Astrocyte (in vitro differentiated cells and primary cell): ENCODE measurements around the gene C8A. TPM values are rescaled to one million over a fixed set of nuclear protein-coding genes. Genes with fewer than 3 reads are reported as not detected.

Source experiments
- DNase-seq: peaks from one replicate; pipeline ENCODE4 v3.0.0-alpha.2; 2010; ENCODE audit warnings: low read depth
- FAIRE-seq: peaks from 2 replicates; lab custom pipeline; 2011; peaks lifted over from hg19 to GRCh38; lab: Jason Lieb, UNC
- H2AFZ ChIP-seq: 2 replicates; pipeline ENCODE4 v1.6.0; 2012; ENCODE audit warnings: low read depth, low read length, inconsistent platforms
- H3K27ac ChIP-seq: 2 replicates; pipeline ENCODE4 v1.5.1; 2011; ENCODE audit warnings: low read depth, low read length, inconsistent platforms
- H3K27me3 ChIP-seq: 2 replicates; pipeline ENCODE4 v1.6.0; 2011; ENCODE audit warnings: low read length, inconsistent platforms; ENCODE audit not compliant: insufficient read depth
- H3K36me3 ChIP-seq: 2 replicates; pipeline ENCODE4 v1.5.1; 2011; ENCODE audit warnings: low read length, inconsistent platforms; ENCODE audit not compliant: insufficient read depth
- H3K4me1 ChIP-seq: 2 replicates; pipeline ENCODE4 v1.5.1; 2011; ENCODE audit warnings: low read length, inconsistent platforms; ENCODE audit not compliant: insufficient read depth
- H3K4me2 ChIP-seq: 2 replicates; pipeline ENCODE4 v1.6.0; 2012; ENCODE audit warnings: low read length, inconsistent platforms
- H3K4me3 ChIP-seq: 2 replicates; pipeline ENCODE4 v1.5.1; 2011; ENCODE audit warnings: low read depth, mild to moderate bottlenecking, low read length, inconsistent platforms; ENCODE audit not compliant: insufficient read depth
- H3K79me2 ChIP-seq: 2 replicates; pipeline ENCODE4 v1.6.0; 2012; ENCODE audit warnings: mild to moderate bottlenecking, low read length, inconsistent platforms; ENCODE audit not compliant: insufficient read depth
- H3K9ac ChIP-seq: 2 replicates; pipeline ENCODE4 v1.6.0; 2012; ENCODE audit warnings: mild to moderate bottlenecking, low read length, inconsistent platforms
- H3K9me3 ChIP-seq: 2 replicates; pipeline ENCODE4 v1.5.1; 2012; ENCODE audit warnings: low read depth, mild to moderate bottlenecking, low read length, inconsistent platforms; ENCODE audit not compliant: insufficient read depth
- H4K20me1 ChIP-seq: 2 replicates; pipeline ENCODE4 v1.6.0; 2012; ENCODE audit warnings: low read length, inconsistent platforms; ENCODE audit not compliant: insufficient read depth
- H3K27ac Mint-ChIP-seq: one replicate; pipeline ENCODE4 v1.8.0; 2021; ENCODE audit warnings: mild to moderate bottlenecking, mixed read lengths; ENCODE audit not compliant: unreplicated experiment
- H3K27me3 Mint-ChIP-seq: one replicate; pipeline ENCODE4 v1.8.0; 2021; ENCODE audit warnings: low read depth, mixed read lengths; ENCODE audit not compliant: unreplicated experiment
- H3K36me3 Mint-ChIP-seq: one replicate; pipeline ENCODE4 v1.8.0; 2021; ENCODE audit warnings: low read depth, mixed read lengths; ENCODE audit not compliant: unreplicated experiment
- H3K4me1 Mint-ChIP-seq: one replicate; pipeline ENCODE4 v1.8.0; 2021; ENCODE audit warnings: low read depth, mixed read lengths; ENCODE audit not compliant: unreplicated experiment
- H3K4me3 Mint-ChIP-seq: one replicate; pipeline ENCODE4 v1.8.0; 2021; ENCODE audit warnings: mild to moderate bottlenecking, moderate library complexity, mixed read lengths; ENCODE audit not compliant: unreplicated experiment
- H3K9me3 Mint-ChIP-seq: one replicate; pipeline ENCODE4 v1.8.0; 2021; ENCODE audit warnings: mild to moderate bottlenecking, mixed read lengths; ENCODE audit not compliant: unreplicated experiment
- EZH2 ChIP-seq: IDR thresholded peaks from 2 replicates; pipeline ENCODE4 v1.6.1; 2012; ENCODE audit warnings: mild to moderate bottlenecking, low read length, inconsistent platforms; ENCODE audit not compliant: insufficient read depth
- total RNA-seq: library from RNA; stranded (reverse); gene quantifications from 2 replicates; pipeline ENCODE4 v1.2.1, GENCODE V29; 2021
- TF ChIP-seq, protein P1 (sequence below): IDR thresholded peaks from 2 replicates; pipeline ENCODE4 v1.5.1; 2011; ENCODE audit warnings: low read depth, mild to moderate bottlenecking, inconsistent platforms, low read length, moderate library complexity; ENCODE audit not compliant: insufficient read depth

Gene C8A
- total RNA-seq, 1 donor from 2014 or later: not detected

GRCh38 chr1:56830052-56830451, 24.5 kb upstream of the C8A start:
- no peak for FAIRE-seq

DNA sequence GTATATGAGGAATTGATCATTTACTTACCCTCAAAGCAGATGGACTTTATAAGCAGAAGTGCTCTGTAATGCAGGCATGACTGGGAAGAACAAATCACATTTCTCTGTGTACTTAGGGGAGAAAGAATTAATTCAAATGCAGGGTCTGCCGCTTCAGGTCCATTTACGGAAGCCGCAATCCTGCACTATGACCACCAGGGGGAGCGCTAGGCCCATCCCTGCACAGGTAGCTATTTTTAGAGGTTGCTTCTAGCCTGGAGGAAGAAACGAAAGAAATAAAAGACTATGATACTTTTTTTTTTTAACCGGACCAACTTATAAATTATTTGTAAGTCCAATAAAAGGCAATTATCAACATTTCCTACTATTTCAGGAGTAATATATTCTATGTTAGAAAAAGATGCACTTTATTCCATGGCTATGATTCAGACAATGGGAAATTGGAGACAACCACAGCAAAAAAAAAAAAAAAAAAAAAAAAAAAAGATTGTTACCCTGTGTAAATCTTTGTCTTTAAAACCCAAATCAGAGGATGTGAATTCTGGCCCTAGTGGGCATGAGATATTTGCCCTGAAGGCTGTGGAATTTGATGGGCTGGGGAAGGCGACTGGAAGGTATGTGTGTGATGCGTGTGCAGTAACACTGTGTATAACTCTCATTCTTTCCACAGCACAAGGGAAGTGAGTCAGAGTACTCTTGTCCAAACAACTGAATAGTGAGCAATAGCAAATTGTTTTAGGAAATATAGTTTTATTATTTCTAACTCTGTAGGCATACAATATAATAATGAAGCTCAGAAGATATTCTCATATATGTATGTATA, 22.5 kb upstream of the C8A start:
- no peaks in the 10 kb centered on the region for H3K27me3 ChIP-seq
- H3K27ac ChIP-seq: peak overlapping the region; percentile 69
- peak overlapping the region; percentile 19 for H2AFZ ChIP-seq
- peak overlapping the region; percentile 67 for H3K27ac Mint-ChIP-seq
- no peaks in the 10 kb centered on the region for H3K36me3 Mint-ChIP-seq
- DNase-seq (peak; percentile 98), FAIRE-seq (peak; percentile 88)
- peak overlapping the region; percentile 33 for H3K9ac ChIP-seq
- H3K9me3 Mint-ChIP-seq: peaks cover 2% of the 10 kb centered on the region
- no peak for TF ChIP-seq EZH2
- TF ChIP-seq, protein P1, sequence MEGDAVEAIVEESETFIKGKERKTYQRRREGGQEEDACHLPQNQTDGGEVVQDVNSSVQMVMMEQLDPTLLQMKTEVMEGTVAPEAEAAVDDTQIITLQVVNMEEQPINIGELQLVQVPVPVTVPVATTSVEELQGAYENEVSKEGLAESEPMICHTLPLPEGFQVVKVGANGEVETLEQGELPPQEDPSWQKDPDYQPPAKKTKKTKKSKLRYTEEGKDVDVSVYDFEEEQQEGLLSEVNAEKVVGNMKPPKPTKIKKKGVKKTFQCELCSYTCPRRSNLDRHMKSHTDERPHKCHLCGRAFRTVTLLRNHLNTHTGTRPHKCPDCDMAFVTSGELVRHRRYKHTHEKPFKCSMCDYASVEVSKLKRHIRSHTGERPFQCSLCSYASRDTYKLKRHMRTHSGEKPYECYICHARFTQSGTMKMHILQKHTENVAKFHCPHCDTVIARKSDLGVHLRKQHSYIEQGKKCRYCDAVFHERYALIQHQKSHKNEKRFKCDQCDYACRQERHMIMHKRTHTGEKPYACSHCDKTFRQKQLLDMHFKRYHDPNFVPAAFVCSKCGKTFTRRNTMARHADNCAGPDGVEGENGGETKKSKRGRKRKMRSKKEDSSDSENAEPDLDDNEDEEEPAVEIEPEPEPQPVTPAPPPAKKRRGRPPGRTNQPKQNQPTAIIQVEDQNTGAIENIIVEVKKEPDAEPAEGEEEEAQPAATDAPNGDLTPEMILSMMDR: peak; percentile 96
- peaks cover 6% of the 10 kb centered on the region for H3K4me1 Mint-ChIP-seq
- peaks cover 13% of the 10 kb centered on the region for H3K4me1 ChIP-seq
- H3K27me3 Mint-ChIP-seq: peaks cover 14% of the 10 kb centered on the region
- H4K20me1 ChIP-seq: no peaks in the 10 kb centered on the region
- no peaks in the 10 kb centered on the region for H3K9me3 ChIP-seq
- no peaks in the 10 kb centered on the region for H3K36me3 ChIP-seq
- H3K79me2 ChIP-seq: no peaks in the 10 kb centered on the region
- H3K4me2 ChIP-seq: peak overlapping the region; percentile 65
- no peak overlapping the region for H3K4me3 ChIP-seq
- no peak overlapping the region for H3K4me3 Mint-ChIP-seq

More at GRCh38 chr1:56830052-56830451, 24.5 kb upstream of the C8A start:
- no peak overlapping the region for H3K4me3 Mint-ChIP-seq
- no peak for DNase-seq
- no peaks in the 10 kb centered on the region for H3K79me2 ChIP-seq
- H3K4me2 ChIP-seq: no peak overlapping the region
- H3K36me3 ChIP-seq: no peaks in the 10 kb centered on the region
- TF ChIP-seq EZH2: no peak
- TF ChIP-seq, protein P1: no peak
- H3K4me1 ChIP-seq: peaks cover 13% of the 10 kb centered on the region
- H3K9me3 ChIP-seq: no peaks in the 10 kb centered on the region
- no peak overlapping the region for H2AFZ ChIP-seq
- no peak overlapping the region for H3K4me3 ChIP-seq
- H3K9me3 Mint-ChIP-seq: peaks cover 3% of the 10 kb centered on the region
- no peaks in the 10 kb centered on the region for H4K20me1 ChIP-seq
- H3K9ac ChIP-seq: no peak overlapping the region
- H3K36me3 Mint-ChIP-seq: peaks cover 1% of the 10 kb centered on the region
- peaks cover 6% of the 10 kb centered on the region for H3K4me1 Mint-ChIP-seq
- peaks cover 10% of the 10 kb centered on the region for H3K27me3 Mint-ChIP-seq
- no peak overlapping the region for H3K27ac Mint-ChIP-seq
- no peaks in the 10 kb centered on the region for H3K27me3 ChIP-seq
- no peak overlapping the region for H3K27ac ChIP-seq

GRCh38 chr1:56833088-56833487, 21.5 kb upstream of the C8A start:
- no peak overlapping the region for H3K4me3 ChIP-seq
- H3K36me3 ChIP-seq: no peaks in the 10 kb centered on the region
- Mint-ChIP-seq H3K36me3 (no peaks in the 10 kb centered on the region), H3K4me1 (peaks cover 6% of the 10 kb centered on the region), H3K4me3 (no peak overlapping the region), H3K9me3 (peaks cover 2% of the 10 kb centered on the region), H3K27me3 (peaks cover 16% of the 10 kb centered on the region), H3K27ac (peak overlapping the region; percentile 75)
- TF ChIP-seq, protein P1: no peak
- no peak for TF ChIP-seq EZH2
- FAIRE-seq (peak; percentile 13), DNase-seq (no peak)
- no peaks in the 10 kb centered on the region for H3K27me3 ChIP-seq
- peak overlapping the region; percentile 43 for H3K9ac ChIP-seq
- H3K4me1 ChIP-seq: peaks cover 13% of the 10 kb centered on the region
- no peaks in the 10 kb centered on the region for H4K20me1 ChIP-seq
- H3K27ac ChIP-seq: peak overlapping the region; percentile 69
- H2AFZ ChIP-seq: peak overlapping the region; percentile 30
- H3K4me2 ChIP-seq: peak overlapping the region; percentile 20
- no peaks in the 10 kb centered on the region for H3K79me2 ChIP-seq
- H3K9me3 ChIP-seq: no peaks in the 10 kb centered on the region
